ENCODE measurements around the gene CACNA1E. TPM values are rescaled to one million over a fixed set of nuclear protein-coding genes. Genes with fewer than 3 reads are reported as not detected.

Gene CACNA1E
- total RNA-seq, 4 donors from 2014 or later = 0.03 to 0.15 TPM; not detected in 2

- no peak overlapping the region for H3K4me3 ChIP-seq (ENCODE audit: low read depth, poor library complexity, severe bottlenecking)
- TF ChIP-seq CTCF (IDR thresholded peaks at IDR 0.05) (no peak), POLR2A (IDR thresholded peaks at IDR 0.05) (no peak)
- no peak for DNase-seq (ENCODE audit: low spot score in 2 of 2)
- WGBS, 2 donors = 93 to 97% methylated on average over 1 of the region's 1 CpG
- intact Hi-C loops (cut with DNase I; ENCODE audit: low total_unique reads) = no loop called here
These were observed 178.3 kb downstream of the CACNA1E start for GRCh38 chr1:181661569-181661968.

GRCh38 chr1:181662606-181663005, 179.3 kb downstream of the CACNA1E start:
- intact Hi-C loops (cut with DNase I; ENCODE audit: low total_unique reads) = no loop called here
- no peak for DNase-seq (ENCODE audit: low spot score in 2 of 2)
- no peak overlapping the region for H3K4me3 ChIP-seq (ENCODE audit: low read depth, poor library complexity, severe bottlenecking)
- TF ChIP-seq CTCF (IDR thresholded peaks at IDR 0.05) (no peak), POLR2A (IDR thresholded peaks at IDR 0.05) (no peak)

- intact Hi-C loops (cut with DNase I; ENCODE audit: low total_unique reads) = no loop called here
- 44 to 81% methylated on average over 2 of the region's 2 CpGs for WGBS, 2 donors
- no peak for DNase-seq (ENCODE audit: low spot score in 2 of 2)
- TF ChIP-seq POLR2A (IDR thresholded peaks at IDR 0.05) (no peak), CTCF (IDR thresholded peaks at IDR 0.05) (no peak)
- H3K4me3 ChIP-seq (ENCODE audit: low read depth, poor library complexity, severe bottlenecking) = no peak overlapping the region
These were observed 181.2 kb downstream of the CACNA1E start for GRCh38 chr1:181664543-181664942.

- TF ChIP-seq POLR2A (IDR thresholded peaks at IDR 0.05) = no peak
- TF ChIP-seq CTCF (IDR thresholded peaks at IDR 0.05) = no peak
- 67% methylated on average over 6 of the region's 6 CpGs for WGBS, 2 donors
- no peak for DNase-seq (ENCODE audit: low spot score in 2 of 2)
- intact Hi-C loops (cut with DNase I; ENCODE audit: low total_unique reads) = no loop called here
- H3K4me3 ChIP-seq (ENCODE audit: low read depth, poor library complexity, severe bottlenecking) = no peak overlapping the region
These were observed 185.9 kb downstream of the CACNA1E start for GRCh38 chr1:181669246-181669645.

GRCh38 chr1:181674617-181675016, 191.3 kb downstream of the CACNA1E start:
- intact Hi-C loops (cut with DNase I; ENCODE audit: low total_unique reads) = loop anchor here (10.0 kb wide), 1 partner anchor 190 kb away; the partner anchor contains the start of gene CACNA1E
- 59 to 71% methylated on average over 3 of the region's 3 CpGs for WGBS, 2 donors
- no peak for DNase-seq (ENCODE audit: low spot score in 2 of 2)
- TF ChIP-seq CTCF (IDR thresholded peaks at IDR 0.05) (no peak), POLR2A (IDR thresholded peaks at IDR 0.05) (no peak)
- H3K4me3 ChIP-seq (ENCODE audit: low read depth, poor library complexity, severe bottlenecking) = no peak overlapping the region

Data from lower leg skin (tissue), 4 donors.